Fibroblast of mammary gland (primary cell): Measurements from ENCODE around the gene INPP4B.

Experiments used
- DNase-seq: peaks from one replicate; pipeline ENCODE4 v3.0.0-alpha.2; 2010; ENCODE audit warnings: low read depth
- H3K4me3 ChIP-seq: 2 replicates; pipeline ENCODE4 v1.5.1; 2011; ENCODE audit warnings: low read depth, mild to moderate bottlenecking, low read length, moderate library complexity; ENCODE audit not compliant: control insufficient read depth
- TF ChIP-seq, protein P1 (sequence below): conservative IDR thresholded peaks from 2 replicates; pipeline ENCODE4 v1.5.1; 2011; ENCODE audit warnings: low read depth, low read length, inconsistent platforms; ENCODE audit not compliant: control insufficient read depth, insufficient read depth

The INPP4B gene

DNA sequence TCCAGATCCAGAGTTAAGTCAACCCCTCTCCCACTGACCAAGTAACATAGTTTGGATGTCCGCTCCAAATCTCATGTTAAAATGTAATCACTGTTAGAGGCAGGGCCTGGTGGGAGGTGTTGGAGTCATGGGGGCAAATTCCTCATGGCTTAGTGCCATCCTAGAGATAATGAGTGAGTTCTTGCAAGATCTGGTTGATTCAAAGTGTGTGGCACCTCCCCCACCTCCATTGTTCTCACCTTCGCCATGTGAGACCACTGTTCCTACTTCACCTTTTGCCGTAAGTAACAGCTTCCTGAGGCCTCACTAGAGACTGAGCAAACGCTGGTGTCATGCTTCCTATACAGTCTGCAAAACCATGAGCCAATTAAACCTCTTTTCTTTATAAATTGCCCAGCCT lies 548.8 kb downstream of the INPP4B start:
- no peak overlapping the region for H3K4me3 ChIP-seq
- TF ChIP-seq, protein P1, sequence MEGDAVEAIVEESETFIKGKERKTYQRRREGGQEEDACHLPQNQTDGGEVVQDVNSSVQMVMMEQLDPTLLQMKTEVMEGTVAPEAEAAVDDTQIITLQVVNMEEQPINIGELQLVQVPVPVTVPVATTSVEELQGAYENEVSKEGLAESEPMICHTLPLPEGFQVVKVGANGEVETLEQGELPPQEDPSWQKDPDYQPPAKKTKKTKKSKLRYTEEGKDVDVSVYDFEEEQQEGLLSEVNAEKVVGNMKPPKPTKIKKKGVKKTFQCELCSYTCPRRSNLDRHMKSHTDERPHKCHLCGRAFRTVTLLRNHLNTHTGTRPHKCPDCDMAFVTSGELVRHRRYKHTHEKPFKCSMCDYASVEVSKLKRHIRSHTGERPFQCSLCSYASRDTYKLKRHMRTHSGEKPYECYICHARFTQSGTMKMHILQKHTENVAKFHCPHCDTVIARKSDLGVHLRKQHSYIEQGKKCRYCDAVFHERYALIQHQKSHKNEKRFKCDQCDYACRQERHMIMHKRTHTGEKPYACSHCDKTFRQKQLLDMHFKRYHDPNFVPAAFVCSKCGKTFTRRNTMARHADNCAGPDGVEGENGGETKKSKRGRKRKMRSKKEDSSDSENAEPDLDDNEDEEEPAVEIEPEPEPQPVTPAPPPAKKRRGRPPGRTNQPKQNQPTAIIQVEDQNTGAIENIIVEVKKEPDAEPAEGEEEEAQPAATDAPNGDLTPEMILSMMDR, result no peak
- no peak for DNase-seq

DNA sequence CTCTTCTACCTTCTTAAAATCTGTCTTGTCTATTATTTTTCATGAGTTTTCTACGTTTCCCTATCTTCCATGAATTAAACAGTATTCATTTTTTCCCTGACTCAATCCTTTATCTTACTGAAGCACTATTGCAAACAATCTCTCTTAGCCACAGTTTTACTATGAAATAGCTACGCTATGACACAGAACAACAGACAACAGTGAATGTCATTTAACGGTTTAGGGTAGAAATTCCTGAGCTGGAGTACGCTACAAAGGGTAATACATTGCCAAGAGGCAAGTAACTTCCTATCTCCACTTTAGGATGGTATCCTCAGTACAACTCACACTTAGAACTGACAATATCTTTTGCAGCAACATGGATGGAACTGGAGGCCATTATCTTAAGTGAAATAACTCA lies 552.6 kb downstream of the INPP4B start:
- no peak overlapping the region for H3K4me3 ChIP-seq
- no peak for DNase-seq
- TF ChIP-seq, protein P1, result no peak

DNA sequence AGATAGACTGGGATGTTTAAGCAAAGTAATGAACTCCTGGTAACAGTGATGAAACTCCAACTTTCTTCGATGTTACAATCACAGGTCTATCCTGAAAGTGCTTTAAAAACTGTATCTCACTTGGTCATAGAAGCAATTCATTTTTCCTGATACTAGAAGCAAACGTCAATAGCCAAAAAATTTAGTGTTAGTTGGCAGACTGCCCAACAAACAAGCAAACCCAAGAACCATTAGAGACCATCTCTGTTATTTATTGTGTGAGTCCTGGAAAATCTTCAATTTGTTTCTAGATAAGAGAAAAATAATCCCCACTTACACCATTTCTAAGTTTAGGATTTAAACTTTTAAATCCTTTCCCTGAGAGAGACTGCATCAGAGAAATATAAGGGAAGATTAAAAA lies 553.9 kb downstream of the INPP4B start:
- no peak overlapping the region for H3K4me3 ChIP-seq
- TF ChIP-seq, protein P1, result no peak
- no peak for DNase-seq

DNA sequence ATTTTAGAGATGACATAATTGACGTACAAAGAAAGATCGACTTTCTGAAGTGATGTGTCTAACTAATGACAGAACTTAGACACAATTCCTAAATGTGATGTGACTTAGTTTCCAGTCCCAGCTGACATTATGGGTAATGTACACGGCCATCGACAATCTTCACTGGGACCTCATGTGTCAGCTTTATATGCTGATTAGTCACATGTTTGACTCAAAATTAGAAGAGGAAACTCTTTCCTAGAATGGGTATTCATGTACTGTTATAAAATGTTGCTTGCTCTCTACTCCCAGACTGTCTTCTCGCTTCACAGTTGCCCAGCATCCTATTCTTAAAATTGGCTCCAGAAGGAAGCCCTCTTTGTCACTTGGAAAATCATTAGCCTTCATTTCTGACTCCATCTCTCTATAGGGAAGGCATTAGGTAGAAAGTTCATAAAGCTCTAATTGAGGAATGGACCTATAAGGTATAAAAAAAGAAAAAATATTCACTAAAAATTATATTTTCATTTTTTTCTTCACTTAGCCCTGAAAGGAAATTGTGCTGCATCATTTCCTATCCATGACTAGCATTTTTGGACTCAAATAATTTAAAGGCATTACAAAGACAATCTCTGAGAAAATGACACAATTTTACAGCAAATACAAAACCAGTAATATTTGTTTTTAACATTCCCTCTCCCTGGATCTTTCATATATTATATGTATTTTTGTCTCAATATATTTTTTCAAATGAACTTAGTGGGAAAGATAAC lies 554.6 kb downstream of the INPP4B start:
- no peak for DNase-seq
- no peak overlapping the region for H3K4me3 ChIP-seq
- TF ChIP-seq, protein P1, result no peak

DNA sequence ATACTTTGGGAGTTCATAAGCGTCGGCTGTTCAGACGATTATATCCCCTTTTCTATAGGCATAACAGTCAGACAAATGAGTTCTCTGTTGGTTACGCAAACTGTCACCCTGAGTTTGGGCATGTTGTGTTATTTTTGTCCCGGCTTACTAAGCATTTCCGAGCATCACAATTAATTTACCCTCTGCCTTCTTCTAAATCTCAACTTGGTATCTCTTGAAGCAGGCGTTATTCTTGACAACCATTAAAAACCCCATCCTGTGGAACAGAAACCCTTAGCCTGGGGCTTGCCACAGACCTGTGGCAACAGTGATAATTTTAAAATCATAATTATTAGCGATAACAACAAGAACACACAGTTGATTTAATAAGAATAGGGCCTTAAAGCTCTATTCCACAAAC lies 558.7 kb downstream of the INPP4B start:
- no peak overlapping the region for H3K4me3 ChIP-seq
- TF ChIP-seq, protein P1, result no peak
- DNase-seq, result no peak

DNA sequence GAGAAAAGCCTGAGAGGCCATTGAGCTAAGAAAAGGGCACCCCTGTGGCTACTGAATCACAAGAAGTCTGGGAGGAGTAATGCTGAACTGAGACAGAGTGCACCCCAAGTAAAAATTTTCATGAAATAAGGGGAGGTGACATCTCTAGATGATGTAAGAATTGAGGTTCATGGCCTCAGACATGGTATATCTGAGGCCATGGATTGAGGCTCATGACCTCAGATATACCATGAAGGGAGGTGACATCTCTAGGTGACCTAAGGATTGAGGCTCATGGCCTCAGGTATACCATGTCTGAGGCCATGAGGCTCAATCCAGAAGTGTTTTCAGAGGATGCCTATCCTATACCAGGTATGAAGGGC lies 560.9 kb downstream of the INPP4B start:
- H3K4me3 ChIP-seq, result no peak overlapping the region
- no peak for DNase-seq
- TF ChIP-seq, protein P1, result no peak
